ENCODE results near the gene SLC31A2. TPM values are rescaled to one million over a fixed set of nuclear protein-coding genes. Genes with fewer than 3 reads are reported as not detected.

SLC31A2 gene
- total and polyA plus RNA-seq, 8 donors, result 1.2 to 19.6 (median 6.4) TPM

DNA sequence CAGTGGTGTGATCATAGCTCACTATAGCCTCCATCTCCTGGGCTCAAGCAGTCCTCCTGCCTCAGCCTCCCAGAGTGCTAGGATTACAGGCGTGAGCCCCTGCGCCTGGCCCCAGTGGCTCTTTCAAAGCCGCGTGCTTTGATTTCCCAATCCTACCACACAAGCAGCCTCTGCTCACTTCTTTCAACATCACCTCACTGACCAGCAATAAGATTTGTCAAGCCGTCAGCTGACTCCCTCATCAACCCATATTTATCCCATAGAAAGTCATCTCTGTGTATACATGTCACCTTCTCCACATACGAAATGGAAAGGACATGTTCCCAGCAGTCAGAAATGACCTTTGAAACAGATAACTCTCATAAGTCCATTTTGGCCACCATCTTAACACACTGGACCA is 26.0 kb downstream of the SLC31A2 start:
- DNase-seq, result no peak
- Histone ChIP-seq H3K27ac (no peak overlapping the region), H3K27me3 (no peaks in the 10 kb centered on the region), H3K36me3 (peaks cover 44 to 98% (median 97%) of the 10 kb centered on the region in 4 donors), H3K9me3 (no peaks in the 10 kb centered on the region), H3K4me3 (no peak overlapping the region), H3K4me1 (no peaks in the 10 kb centered on the region)
- intact Hi-C loops (cut with DNase I; ENCODE audit: low total_unique reads), result no loop called here
- TF ChIP-seq POLR2AphosphoS5 (IDR thresholded peaks at IDR 0.05), result no peak
- TF ChIP-seq EP300 (IDR thresholded peaks at IDR 0.05), result no peak
- no peak for TF ChIP-seq POLR2A (IDR thresholded peaks at IDR 0.05)
- TF ChIP-seq, protein P1, sequence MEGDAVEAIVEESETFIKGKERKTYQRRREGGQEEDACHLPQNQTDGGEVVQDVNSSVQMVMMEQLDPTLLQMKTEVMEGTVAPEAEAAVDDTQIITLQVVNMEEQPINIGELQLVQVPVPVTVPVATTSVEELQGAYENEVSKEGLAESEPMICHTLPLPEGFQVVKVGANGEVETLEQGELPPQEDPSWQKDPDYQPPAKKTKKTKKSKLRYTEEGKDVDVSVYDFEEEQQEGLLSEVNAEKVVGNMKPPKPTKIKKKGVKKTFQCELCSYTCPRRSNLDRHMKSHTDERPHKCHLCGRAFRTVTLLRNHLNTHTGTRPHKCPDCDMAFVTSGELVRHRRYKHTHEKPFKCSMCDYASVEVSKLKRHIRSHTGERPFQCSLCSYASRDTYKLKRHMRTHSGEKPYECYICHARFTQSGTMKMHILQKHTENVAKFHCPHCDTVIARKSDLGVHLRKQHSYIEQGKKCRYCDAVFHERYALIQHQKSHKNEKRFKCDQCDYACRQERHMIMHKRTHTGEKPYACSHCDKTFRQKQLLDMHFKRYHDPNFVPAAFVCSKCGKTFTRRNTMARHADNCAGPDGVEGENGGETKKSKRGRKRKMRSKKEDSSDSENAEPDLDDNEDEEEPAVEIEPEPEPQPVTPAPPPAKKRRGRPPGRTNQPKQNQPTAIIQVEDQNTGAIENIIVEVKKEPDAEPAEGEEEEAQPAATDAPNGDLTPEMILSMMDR (IDR thresholded peaks at IDR 0.05), result no peak
- WGBS, 5 donors, result 91 to 99% (median 95%) methylated on average over 6 of the region's 6 CpGs

GRCh38 chr9:113177251-113177650 is 26.4 kb downstream of the SLC31A2 start:
- WGBS, 5 donors, result 97 to 100% (median 98%) methylated on average over 2 of the region's 2 CpGs
- no peaks in the 10 kb centered on the region for H3K27me3 ChIP-seq
- no peak for TF ChIP-seq POLR2AphosphoS5 (IDR thresholded peaks at IDR 0.05)
- no peak for TF ChIP-seq POLR2A (IDR thresholded peaks at IDR 0.05)
- TF ChIP-seq, protein P1 (IDR thresholded peaks at IDR 0.05), result no peak
- no peak for TF ChIP-seq EP300 (IDR thresholded peaks at IDR 0.05)
- no peak overlapping the region for H3K4me3 ChIP-seq
- no peaks in the 10 kb centered on the region for H3K4me1 ChIP-seq
- intact Hi-C loops (cut with DNase I; ENCODE audit: low total_unique reads), result no loop called here
- H3K27ac ChIP-seq, result no peak overlapping the region
- peaks cover 46 to 98% (median 97%) of the 10 kb centered on the region in 4 donors for H3K36me3 ChIP-seq
- no peaks in the 10 kb centered on the region for H3K9me3 ChIP-seq
- DNase-seq, result no peak

- Histone ChIP-seq H3K4me1 (no peaks in the 10 kb centered on the region), H3K27ac (no peak overlapping the region), H3K36me3 (peaks cover 46 to 98% (median 97%) of the 10 kb centered on the region in 4 donors), H3K4me3 (no peak overlapping the region), H3K27me3 (no peaks in the 10 kb centered on the region), H3K9me3 (no peaks in the 10 kb centered on the region)
- 89 to 100% (median 95%) methylated on average over 1 of the region's 1 CpG for WGBS, 5 donors
- intact Hi-C loops (cut with DNase I; ENCODE audit: low total_unique reads), result no loop called here
- DNase-seq, result no peak
- TF ChIP-seq EP300 (IDR thresholded peaks at IDR 0.05) (no peak), POLR2AphosphoS5 (IDR thresholded peaks at IDR 0.05) (no peak), POLR2A (IDR thresholded peaks at IDR 0.05) (no peak)
- TF ChIP-seq, protein P1 (IDR thresholded peaks at IDR 0.05), result no peak
Observed at GRCh38 chr9:113178087-113178486, 27.3 kb downstream of the SLC31A2 start.

- intact Hi-C loops (cut with DNase I; ENCODE audit: low total_unique reads), result no loop called here
- Histone ChIP-seq H3K36me3 (peaks cover 36 to 100% (median 99%) of the 10 kb centered on the region in 4 donors), H3K27ac (no peak overlapping the region), H3K9me3 (no peaks in the 10 kb centered on the region), H3K4me3 (no peak overlapping the region), H3K4me1 (no peaks in the 10 kb centered on the region), H3K27me3 (no peaks in the 10 kb centered on the region)
- WGBS, 5 donors, result 0 to 97% (median 86%) methylated on average over 1 of the region's 1 CpG
- no peak for DNase-seq
- TF ChIP-seq, protein P1 (IDR thresholded peaks at IDR 0.05), result no peak
- TF ChIP-seq POLR2AphosphoS5 (IDR thresholded peaks at IDR 0.05) (no peak), EP300 (IDR thresholded peaks at IDR 0.05) (no peak), POLR2A (IDR thresholded peaks at IDR 0.05) (no peak)
Observed at GRCh38 chr9:113179839-113180238, 29.0 kb downstream of the SLC31A2 start.

All from stomach (tissue), 9 donors.